ENCODE results near the gene TADA2A. TPM values are rescaled to one million over a fixed set of nuclear protein-coding genes. Genes with fewer than 3 reads are reported as not detected.

The TADA2A gene
- total and polyA plus RNA-seq, 2 of the 8 experiments (the other 6 are each of a cell fraction or from before 2014, with no cell fraction given): 8.4 to 18.5 TPM

DNA sequence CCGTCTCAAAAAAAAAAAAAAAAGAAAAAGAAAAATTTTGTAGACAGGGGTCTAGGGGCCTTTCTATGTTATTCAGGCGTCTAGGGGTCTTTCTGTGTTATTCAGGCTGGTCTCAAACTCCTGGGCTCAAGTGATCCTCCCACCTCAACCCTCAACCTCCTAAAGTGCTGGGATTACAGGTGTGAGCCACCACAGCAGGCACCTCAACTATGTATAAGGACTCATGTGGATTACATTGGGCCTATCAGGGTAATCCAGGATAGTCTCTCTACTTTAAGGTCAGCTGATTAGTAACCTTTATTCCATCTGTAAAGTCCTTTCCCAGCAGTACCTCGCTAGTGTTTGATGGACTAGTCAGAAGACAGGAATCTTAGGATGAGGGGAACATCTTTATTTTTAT, 22.4 kb downstream of the TADA2A start:
- POLR2A ChIA-PET (ENCODE audit: partially characterized antibody): interaction anchor here (1.5 to 2.1 kb wide), 3 partner anchors 8 to 19 kb away, joined by 5 to 7 read pairs (median 6); no protein-coding TSS in a partner anchor
- no peak overlapping the region for H3K4me3 ChIP-seq (ENCODE audit: extremely low read depth in 1 of 4, insufficient read depth in 2 of 4, low read depth in 3 of 4, low read length in 4 of 4)
- DNase-seq (ENCODE audit: low read depth in 1 of 2, low spot score in 2 of 2): no peak

More for the DNA sequence above, 22.4 kb downstream of the TADA2A start:
- Histone ChIP-seq H2AFZ (ENCODE audit: low read length) (no peak overlapping the region), H2AK5ac (ENCODE audit: low read depth, low read length) (no peak overlapping the region), H3K9ac (replicated peaks in 1 of 4; ENCODE audit: extremely low read depth in 1 of 4, low read depth in 3 of 4, low read length in 3 of 4) (no peak overlapping the region), H3K18ac (ENCODE audit: extremely low read depth, low read length) (no peak overlapping the region), H3K23me2 (ENCODE audit: low read depth, low read length) (no peaks in the 10 kb centered on the region), H3K27ac (ENCODE audit: low read depth, low read length) (no peak overlapping the region), H2BK15ac (ENCODE audit: low read length) (no peak overlapping the region), H2BK12ac (ENCODE audit: low read depth, low read length) (no peak overlapping the region), H2BK120ac (replicated peaks; ENCODE audit: low read depth, low read length) (no peak overlapping the region), H3K79me1 (ENCODE audit: low read depth, low read length) (no peaks in the 10 kb centered on the region), H3K4me2 (ENCODE audit: insufficient read depth in 1 of 2, low read depth in 2 of 2, low read length in 2 of 2) (no peak overlapping the region), H2BK20ac (ENCODE audit: low read length) (no peak overlapping the region), H3K23ac (ENCODE audit: insufficient read length) (no peak overlapping the region), H3K9me3 (ENCODE audit: insufficient read depth in 2 of 2, low read depth in 1 of 2, low read length in 1 of 2) (no peaks in the 10 kb centered on the region), H4K20me1 (replicated peaks in 1 of 2; ENCODE audit: control insufficient read depth in 1 of 2, insufficient read depth in 2 of 2, low read length in 2 of 2) (peaks cover 0 to 2% of the 10 kb centered on the region in 2 experiments), H4K5ac (ENCODE audit: insufficient read length, low read depth, low read length) (no peak overlapping the region), H2BK5ac (ENCODE audit: low read depth, low read length) (no peak overlapping the region), H3K36me3 (ENCODE audit: control insufficient read depth in 2 of 4, insufficient read depth in 4 of 4, low read length in 3 of 4) (peaks cover 0 to 23% (median 7%) of the 10 kb centered on the region in 4 experiments; a peak in 6 of 8 replicates), H3K27me3 (replicated peaks in 1 of 4; ENCODE audit: control insufficient read depth in 3 of 4, extremely low read depth in 1 of 4, insufficient read depth in 3 of 4, low read length in 3 of 4) (no peaks in the 10 kb centered on the region), H4K91ac (replicated peaks; ENCODE audit: insufficient read length, low read length) (no peak overlapping the region), H3K4ac (replicated peaks; ENCODE audit: insufficient read length, low read depth, low read length) (no peak overlapping the region), H3K79me2 (ENCODE audit: control insufficient read depth in 1 of 2, insufficient read depth in 2 of 2, low read length in 2 of 2) (no peaks in the 10 kb centered on the region), H3K56ac (replicated peaks; ENCODE audit: insufficient read length, low read depth, low read length) (no peak overlapping the region), H3K4me1 (replicated peaks in 1 of 4; ENCODE audit: control insufficient read depth in 3 of 4, insufficient read depth in 4 of 4, low read length in 3 of 4) (no peaks in the 10 kb centered on the region), H3K14ac (ENCODE audit: insufficient read length) (no peak overlapping the region), H4K8ac (ENCODE audit: extremely low read depth, insufficient read depth, low read length) (no peak overlapping the region)
- CTCF ChIA-PET (ENCODE audit: partially characterized antibody): interaction anchor here (0.6 to 2.2 kb wide), 2 partner anchors 10 to 272 kb away, joined by 4 to 17 read pairs; no protein-coding TSS in a partner anchor
- whole genome bisulfite sequencing, 2 experiments (ENCODE audit: extremely low coverage in 1 of 2, insufficient coverage in 1 of 2, insufficient read length in 1 of 2, insufficient replicate concordance in 2 of 2, low coverage in 1 of 2, low lambda C conversion rate in 2 of 2, missing lambda C conversion rate in 1 of 2): 96% methylated on average over 2 of the region's 3 CpGs; no CpG with 5 or more reads in 1 of the 2 experiments
- FAIRE-seq: no peak
